GM13977 (cell line): ENCODE results near the gene KCNH8.

ENCODE experiments used
- DNase-seq: peaks from one replicate; pipeline ENCODE4 v3.0.0; 2012; ENCODE audit warnings: low spot score
- CTCF ChIP-seq: IDR thresholded peaks from 2 replicates; pipeline ENCODE4 v1.5.1; 2012; ENCODE audit warnings: mild to moderate bottlenecking, control low read depth; ENCODE audit not compliant: insufficient read depth; ENCODE audit errors: extremely low read depth, missing control alignments
- in situ Hi-C: fragments of 300-500 bp; cut with MboI; formaldehyde crosslinking; loops from one replicate; pipeline ENCODE4 v1.12.0; 2022; ENCODE audit warnings: low sequenced_read_pairs, low pct_unique_long_range_greater_than_20kb, mixed read lengths, inconsistent platforms; ENCODE audit not compliant: unreplicated experiment

KCNH8 gene

DNA sequence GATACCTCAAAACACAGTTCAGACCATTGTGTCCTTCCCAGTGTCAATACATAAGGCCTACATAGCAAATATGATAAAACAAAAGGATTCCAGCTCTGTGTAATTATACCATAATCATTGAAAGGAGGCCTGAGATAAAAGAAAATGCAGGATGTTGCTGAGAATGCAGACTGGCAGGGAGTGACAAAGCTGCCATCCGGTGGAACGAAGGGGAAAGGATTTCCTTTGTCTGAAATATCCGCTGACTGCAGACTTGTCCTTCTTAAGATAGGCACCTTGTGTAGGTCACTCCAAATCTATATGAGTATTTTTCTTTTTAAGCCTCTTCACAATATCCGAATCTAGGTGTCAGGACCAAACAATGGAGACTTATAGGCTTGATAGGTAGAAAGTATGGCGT, 108.0 kb downstream of the KCNH8 start:
- no peak for DNase-seq
- TF ChIP-seq CTCF: no peak
- in situ Hi-C loops: no loop called here

- no peak for TF ChIP-seq CTCF
- DNase-seq: no peak
Measured at GRCh38 chr3:19263606-19264005, 115.3 kb downstream of the KCNH8 start.

GRCh38 chr3:19264424-19264823, 116.1 kb downstream of the KCNH8 start:
- DNase-seq: no peak
- no peak for TF ChIP-seq CTCF
- in situ Hi-C loops: no loop called here

More at GRCh38 chr3:19263606-19264005, 115.3 kb downstream of the KCNH8 start:
- in situ Hi-C loops: no loop called here

GRCh38 chr3:19267040-19267439, 118.7 kb downstream of the KCNH8 start:
- no peak for DNase-seq
- TF ChIP-seq CTCF: no peak
- in situ Hi-C loops: no loop called here

GRCh38 chr3:19270481-19270880, 122.2 kb downstream of the KCNH8 start:
- in situ Hi-C loops: no loop called here
- DNase-seq: no peak
- no peak for TF ChIP-seq CTCF

GRCh38 chr3:19272296-19272695, 124.0 kb downstream of the KCNH8 start:
- in situ Hi-C loops: no loop called here
- TF ChIP-seq CTCF: no peak

GRCh38 chr3:19273091-19273490, 124.8 kb downstream of the KCNH8 start:
- TF ChIP-seq CTCF: no peak
- no peak for DNase-seq
- in situ Hi-C loops: no loop called here

More at GRCh38 chr3:19272296-19272695, 124.0 kb downstream of the KCNH8 start:
- DNase-seq: no peak
